Mesenchymal stem cell (in vitro differentiated cells and primary cell): ENCODE data around the gene DNAJC5. TPM values are rescaled to one million over a fixed set of nuclear protein-coding genes. Genes with fewer than 3 reads are reported as not detected.

Source experiments
- DNase-seq: peaks from one replicate; pipeline ENCODE4 v3.0.0-alpha.2; 2013
- H2AFZ ChIP-seq: one replicate; pipeline ENCODE4 v1.6.1; 2013; ENCODE audit warnings: low read depth, mild to moderate bottlenecking, control low read depth, inconsistent platforms, low read length, moderate library complexity
- H2AK5ac ChIP-seq: 2 replicates; pipeline ENCODE4 v1.6.1; 2013; ENCODE audit warnings: low read length, moderate library complexity, mild to moderate bottlenecking, inconsistent platforms; ENCODE audit not compliant: severe bottlenecking
- H2BK120ac ChIP-seq: one replicate; pipeline ENCODE4 v1.6.1; 2013; ENCODE audit warnings: low read depth, mild to moderate bottlenecking, inconsistent platforms, low read length, moderate library complexity
- H2BK12ac ChIP-seq, 2 experiments: one replicate each; pipeline ENCODE4 v1.6.1; 2013; ENCODE audit warnings: inconsistent platforms in 2 of 2, low read length in 2 of 2, mild to moderate bottlenecking in 2 of 2, moderate library complexity in 2 of 2, control low read depth in 1 of 2
- H2BK15ac ChIP-seq: one replicate; pipeline ENCODE4 v1.6.1; 2013; ENCODE audit warnings: mild to moderate bottlenecking, low read depth, inconsistent platforms; ENCODE audit not compliant: poor library complexity, severe bottlenecking
- H2BK5ac ChIP-seq: 2 replicates; pipeline ENCODE4 v1.6.1; 2013; ENCODE audit warnings: low read depth, mild to moderate bottlenecking, low read length, control low read depth, inconsistent platforms; ENCODE audit not compliant: poor library complexity, severe bottlenecking
- H3K14ac ChIP-seq, 2 experiments: one replicate each; pipeline ENCODE4 v1.6.1; 2013; ENCODE audit warnings: inconsistent platforms in 2 of 2, low read length in 2 of 2, control low read depth in 1 of 2, mild to moderate bottlenecking in 1 of 2, moderate library complexity in 1 of 2
- H3K18ac ChIP-seq, 2 experiments: one replicate each; pipeline ENCODE4 v1.6.1; 2013; ENCODE audit warnings: inconsistent platforms in 2 of 2, low read length in 2 of 2, control low read depth in 1 of 2, low read depth in 1 of 2, mild to moderate bottlenecking in 1 of 2
- H3K23ac ChIP-seq, 2 experiments: one replicate each; pipeline ENCODE4 v1.6.1; 2013; ENCODE audit warnings: inconsistent platforms in 2 of 2, low read length in 2 of 2, mild to moderate bottlenecking in 2 of 2, moderate library complexity in 2 of 2, control low read depth in 1 of 2
- H3K27ac ChIP-seq: 2 replicates; pipeline ENCODE4 v1.5.1; 2013; ENCODE audit warnings: mild to moderate bottlenecking, moderate library complexity, low read length, control low read depth, inconsistent platforms; ENCODE audit not compliant: poor library complexity, severe bottlenecking
- H3K27me3 ChIP-seq, 2 experiments: 2 replicates each; pipeline versions ENCODE4 v1.6.1 to v1.7.0; 2013; ENCODE audit warnings: low read length in 2 of 2, mild to moderate bottlenecking in 2 of 2, moderate library complexity in 2 of 2, control low read depth in 1 of 2, inconsistent platforms in 1 of 2; ENCODE audit not compliant: control insufficient read depth in 1 of 2, insufficient read depth in 1 of 2
- H3K36me3 ChIP-seq, 2 experiments: 2 replicates each; pipeline versions ENCODE4 v1.6.1 to v1.7.0; 2013; ENCODE audit warnings: low read length in 2 of 2, control low read depth in 1 of 2, inconsistent platforms in 1 of 2, low read depth in 1 of 2, mild to moderate bottlenecking in 1 of 2; ENCODE audit not compliant: insufficient read depth in 2 of 2, control insufficient read depth in 1 of 2
- H3K4ac ChIP-seq, 2 experiments: one replicate each; pipeline ENCODE4 v1.6.1; 2013; ENCODE audit warnings: inconsistent platforms in 2 of 2, low read length in 2 of 2, mild to moderate bottlenecking in 2 of 2, moderate library complexity in 2 of 2, control low read depth in 1 of 2, low read depth in 1 of 2
- H3K4me1 ChIP-seq: 2 replicates; pipeline ENCODE4 v1.6.1; 2013; ENCODE audit warnings: low read depth, low read length, control low read depth; ENCODE audit not compliant: control insufficient read depth, insufficient read depth
- H3K4me2 ChIP-seq: 2 replicates; pipeline ENCODE4 v1.6.1; 2013; ENCODE audit warnings: low read length, mild to moderate bottlenecking, inconsistent platforms; ENCODE audit not compliant: poor library complexity, severe bottlenecking
- H3K4me3 ChIP-seq, 2 experiments: 2 replicates each; pipeline versions ENCODE4 v1.5.1 to v1.7.0; 2013; ENCODE audit warnings: low read length in 2 of 2, mild to moderate bottlenecking in 2 of 2, control low read depth in 1 of 2, low read depth in 1 of 2; ENCODE audit not compliant: insufficient read depth in 1 of 2
- H3K79me1 ChIP-seq: replicated peaks from 2 replicates; pipeline ENCODE4 v1.6.1; 2013; ENCODE audit warnings: mild to moderate bottlenecking, control low read depth, low read length, inconsistent platforms; ENCODE audit not compliant: poor library complexity, severe bottlenecking
- H3K9ac ChIP-seq: 2 replicates; pipeline ENCODE4 v1.7.0; 2013; ENCODE audit warnings: mild to moderate bottlenecking, low read length, moderate library complexity
- H3K9me3 ChIP-seq: 2 replicates; pipeline ENCODE4 v1.7.0; 2013; ENCODE audit warnings: mild to moderate bottlenecking, low read length; ENCODE audit not compliant: control insufficient read depth
- H4K8ac ChIP-seq: one replicate; pipeline ENCODE4 v1.6.1; 2013; ENCODE audit warnings: inconsistent platforms, mild to moderate bottlenecking, low read length, moderate library complexity
- H4K91ac ChIP-seq: one replicate; pipeline ENCODE4 v1.6.1; 2013; ENCODE audit warnings: mild to moderate bottlenecking, low read length, inconsistent platforms
- WGBS: methylation state at CpG from one replicate; pipeline ENCODE4 v1.1.7; 2013; ENCODE audit warnings: mixed read lengths; 5-methylcytosine and 5-hydroxymethylcytosine counted together
- polyA plus RNA-seq, 2 experiments: library from polyadenylated mRNA; stranded (reverse); fragments of 200-250 nt; gene quantifications; one replicate each; pipeline ENCODE4 v1.2.3, GENCODE V29; 2013

DNAJC5 gene, protein sequence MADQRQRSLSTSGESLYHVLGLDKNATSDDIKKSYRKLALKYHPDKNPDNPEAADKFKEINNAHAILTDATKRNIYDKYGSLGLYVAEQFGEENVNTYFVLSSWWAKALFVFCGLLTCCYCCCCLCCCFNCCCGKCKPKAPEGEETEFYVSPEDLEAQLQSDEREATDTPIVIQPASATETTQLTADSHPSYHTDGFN
- 25.4 TPM for polyA plus RNA-seq (2013, experiment 1 of 2)
- polyA plus RNA-seq (2013, experiment 2 of 2): 25.9 TPM

DNA sequence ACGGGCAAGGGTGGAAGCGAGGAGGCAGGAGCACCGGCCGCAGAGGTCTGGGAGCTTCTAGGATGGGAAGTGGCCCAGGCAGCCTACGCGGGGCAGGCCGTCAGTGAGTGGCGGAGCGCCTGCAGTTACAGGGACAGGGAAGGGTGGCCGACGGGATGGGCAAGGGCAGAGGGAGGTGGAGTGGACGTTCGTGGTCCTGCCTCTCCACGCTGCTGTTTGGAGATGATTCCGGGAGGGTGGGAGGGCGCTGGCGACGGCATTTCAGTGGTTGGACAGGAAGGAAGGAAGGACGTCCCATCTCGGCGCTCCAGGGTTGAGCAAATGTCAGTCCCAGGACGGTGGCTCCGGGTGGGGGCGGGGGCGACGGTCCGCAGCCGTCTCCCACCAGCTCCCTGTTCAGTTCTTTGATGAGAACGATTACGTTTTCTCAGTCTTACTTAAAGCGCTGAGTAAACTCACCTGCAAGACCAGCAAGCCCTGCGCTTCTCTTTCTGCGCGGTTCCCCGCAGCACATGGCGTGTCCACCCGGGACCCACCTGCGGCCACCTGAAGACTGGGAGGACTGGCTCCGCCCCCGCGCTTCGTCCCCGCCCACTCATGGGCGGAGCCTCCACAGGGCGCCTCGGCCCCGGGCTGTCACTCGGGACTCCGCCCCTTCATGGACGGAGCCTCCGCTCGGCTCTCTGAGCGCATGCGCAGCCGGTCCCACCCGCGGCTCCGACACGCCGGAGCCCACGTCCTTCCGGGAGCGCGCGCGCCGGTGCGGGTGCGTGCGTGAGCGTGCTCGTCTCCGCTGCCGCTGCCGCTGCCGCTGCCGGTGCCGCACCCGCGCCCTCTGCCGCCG is at the start of gene DNAJC5:
Gene DNAJC5, plus strand, starts transcription at position 769 of the 844 bp plus-strand sequence. CDS start 33,220 bp downstream, outside the sequence.
- WGBS: 3% methylated on average over 71 of the region's 82 CpGs
- no peak within 1 kb of the TSS for H3K23ac ChIP-seq
- H4K91ac ChIP-seq: no peak within 1 kb of the TSS
- H2BK15ac ChIP-seq: no peak within 1 kb of the TSS
- peak within 1 kb of the TSS in 1 of 2 experiments; percentile 59 for H3K4ac ChIP-seq
- H2BK5ac ChIP-seq: no peak within 1 kb of the TSS
- H3K36me3 ChIP-seq: peaks cover 37 to 46% of the 10 kb centered on the region in 2 experiments
- H3K27me3 ChIP-seq: no peaks in the 10 kb centered on the region
- no peak within 1 kb of the TSS for H2AK5ac ChIP-seq
- peaks cover 25% of the 10 kb centered on the region for H3K4me1 ChIP-seq
- H2AFZ ChIP-seq: peak within 1 kb of the TSS; percentile 30
- peak; percentile 87 for DNase-seq
- H3K79me1 ChIP-seq: peaks cover 9% of the 10 kb centered on the region
- H3K9me3 ChIP-seq: no peaks in the 10 kb centered on the region
- H2BK12ac ChIP-seq: peak within 1 kb of the TSS in 1 of 2 experiments; percentile 57
- no peak within 1 kb of the TSS for H3K18ac ChIP-seq
- peak within 1 kb of the TSS; percentile 68 for H2BK120ac ChIP-seq
- peak within 1 kb of the TSS; percentile 63 for H3K27ac ChIP-seq
- peak within 1 kb of the TSS; percentile 64 to 85 for H3K4me3 ChIP-seq
- peak within 1 kb of the TSS; percentile 96 for H3K4me2 ChIP-seq
- H3K14ac ChIP-seq: no peak within 1 kb of the TSS
- peak within 1 kb of the TSS; percentile 96 for H3K9ac ChIP-seq
- H4K8ac ChIP-seq: no peak within 1 kb of the TSS

DNA sequence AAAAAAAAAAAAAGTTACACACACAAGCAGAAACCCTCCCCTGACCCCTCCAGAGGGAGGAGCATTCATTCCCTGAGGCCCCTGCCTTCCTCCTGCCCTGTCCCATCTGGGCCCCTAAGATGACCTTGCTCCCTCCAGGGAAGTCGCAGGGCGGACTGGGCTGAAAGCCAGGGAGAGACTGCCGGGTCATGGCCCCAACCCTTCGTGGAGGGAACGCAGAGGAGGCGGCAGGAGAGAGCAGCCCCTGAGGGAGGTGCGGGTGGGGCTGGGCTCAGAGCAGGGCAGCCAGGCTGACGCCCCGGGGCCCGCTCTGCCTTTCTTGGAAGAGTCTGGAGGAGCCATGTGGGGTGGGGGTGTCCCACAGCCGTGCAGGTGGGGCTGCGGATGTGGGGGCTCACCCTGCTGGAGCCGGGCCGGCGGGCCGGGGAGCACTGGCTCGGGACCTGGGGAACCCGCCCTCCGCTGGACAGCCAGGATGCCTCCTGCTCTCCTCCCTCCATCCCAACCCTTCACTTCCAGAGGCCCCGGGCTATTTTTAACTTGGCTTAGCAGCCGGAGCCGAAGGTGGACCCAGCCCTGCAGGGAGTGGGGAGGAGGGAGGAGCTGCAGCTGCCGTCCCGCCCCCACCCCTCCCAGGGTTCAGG is 48.7 kb upstream of the DNAJC5 start:
- Histone ChIP-seq H2AK5ac (no peak overlapping the region), H3K27ac (peak overlapping the region; percentile 46), H2BK12ac (peak overlapping the region; percentile 80 to 98), H3K4ac (peak overlapping the region; percentile 67 to 93), H2BK120ac (peak overlapping the region; percentile 89), H2BK5ac (no peak overlapping the region), H3K23ac (peak overlapping the region in 1 of 2 experiments; percentile 70), H4K91ac (peak overlapping the region; percentile 96), H3K4me1 (peaks cover 32% of the 10 kb centered on the region), H3K79me1 (no peaks in the 10 kb centered on the region), H4K8ac (peak overlapping the region; percentile 78), H2BK15ac (peak overlapping the region; percentile 90), H3K36me3 (no peaks in the 10 kb centered on the region), H3K4me3 (peak overlapping the region in 1 of 2 experiments; percentile 30), H3K9ac (no peak overlapping the region), H3K4me2 (peak overlapping the region; percentile 85), H3K14ac (peak overlapping the region in 1 of 2 experiments; percentile 55), H3K18ac (peak overlapping the region; percentile 73 to 96), H3K9me3 (no peaks in the 10 kb centered on the region), H3K27me3 (peaks cover 0 to 53% of the 10 kb centered on the region in 2 experiments), H2AFZ (peak overlapping the region; percentile 32)
- 2% methylated on average over 12 of the region's 24 CpGs for WGBS
- peak; percentile 75 for DNase-seq

DNA sequence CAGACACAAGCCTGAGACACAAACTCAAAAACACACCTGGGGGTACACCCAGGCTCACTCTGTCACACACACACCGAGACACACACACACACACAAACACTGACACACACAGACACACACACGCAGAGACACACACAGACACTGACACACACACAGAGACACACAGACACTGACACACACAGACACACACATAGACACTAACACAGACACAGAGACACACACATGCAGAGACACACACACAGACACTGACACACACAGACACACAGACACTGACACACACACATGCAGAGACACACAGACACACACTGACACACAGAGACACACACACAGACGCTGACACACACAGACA is 48.1 kb upstream of the DNAJC5 start:
- H3K4me3 ChIP-seq: no peak overlapping the region
- no peak overlapping the region for H3K9ac ChIP-seq
- peaks cover 32% of the 10 kb centered on the region for H3K4me1 ChIP-seq
- peak overlapping the region; percentile 73 to 85 for H3K18ac ChIP-seq
- H2AFZ ChIP-seq: no peak overlapping the region
- H2AK5ac ChIP-seq: no peak overlapping the region
- H3K23ac ChIP-seq: no peak overlapping the region
- no peaks in the 10 kb centered on the region for H3K36me3 ChIP-seq
- H2BK120ac ChIP-seq: peak overlapping the region; percentile 90
- H2BK15ac ChIP-seq: no peak overlapping the region
- no peak overlapping the region for H2BK5ac ChIP-seq
- WGBS: 32% methylated on average over 3 of the region's 3 CpGs
- H3K79me1 ChIP-seq: no peaks in the 10 kb centered on the region
- peak overlapping the region; percentile 95 to 98 for H2BK12ac ChIP-seq
- peak overlapping the region; percentile 62 for H4K8ac ChIP-seq
- peak overlapping the region in 1 of 2 experiments; percentile 97 for H3K14ac ChIP-seq
- peaks cover 0 to 55% of the 10 kb centered on the region in 2 experiments for H3K27me3 ChIP-seq
- peak overlapping the region; percentile 71 for H4K91ac ChIP-seq
- H3K27ac ChIP-seq: peak overlapping the region; percentile 2
- H3K9me3 ChIP-seq: no peaks in the 10 kb centered on the region
- peak overlapping the region; percentile 83 to 88 for H3K4ac ChIP-seq
- DNase-seq: no peak
- no peak overlapping the region for H3K4me2 ChIP-seq
